ENCODE data around the gene CHST7. TPM values are rescaled to one million over a fixed set of nuclear protein-coding genes. Genes with fewer than 3 reads are reported as not detected.
A peak's percentile ranks its signal among the peaks of the same experiment; 100 is the strongest.
"Not testable (repeated sequence)": the region's sequence is repeated elsewhere in the genome, so short reads cannot be mapped to it uniquely, and the experiment has no call there.

Gene CHST7, protein sequence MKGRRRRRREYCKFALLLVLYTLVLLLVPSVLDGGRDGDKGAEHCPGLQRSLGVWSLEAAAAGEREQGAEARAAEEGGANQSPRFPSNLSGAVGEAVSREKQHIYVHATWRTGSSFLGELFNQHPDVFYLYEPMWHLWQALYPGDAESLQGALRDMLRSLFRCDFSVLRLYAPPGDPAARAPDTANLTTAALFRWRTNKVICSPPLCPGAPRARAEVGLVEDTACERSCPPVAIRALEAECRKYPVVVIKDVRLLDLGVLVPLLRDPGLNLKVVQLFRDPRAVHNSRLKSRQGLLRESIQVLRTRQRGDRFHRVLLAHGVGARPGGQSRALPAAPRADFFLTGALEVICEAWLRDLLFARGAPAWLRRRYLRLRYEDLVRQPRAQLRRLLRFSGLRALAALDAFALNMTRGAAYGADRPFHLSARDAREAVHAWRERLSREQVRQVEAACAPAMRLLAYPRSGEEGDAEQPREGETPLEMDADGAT
- 19.0 and 21.7 TPM in 2 replicates for total RNA-seq (2013; cell fraction: nucleolus; rRNA removed)
- total RNA-seq (2014; rRNA removed) (10.7 and 11.0 TPM in 2 replicates), total RNA-seq (2014; rRNA removed; fragmentation: Illumina TruSeq; extraction: Trizol) (1.8 and 2.0 TPM in 2 replicates), total RNA-seq (2021) (8.9 and 9.3 TPM in 2 replicates), polyA plus RNA-seq (2011; rRNA removed) (3.7 and 4.5 TPM in 2 replicates), polyA plus RNA-seq (2014; fragmentation: Illumina TruSeq; extraction: Trizol) (0.89 and 1.3 TPM in 2 replicates), polyA plus RNA-seq (2014; fragmentation: Nextera tagmentation; extraction: Ambion mirVana) (1 to 10 TPM in 1 of 2 experiments, under 1 TPM in 1; 0.58 to 1.7 TPM), polyA plus RNA-seq (2014; rRNA removed) (6.3 and 9.3 TPM in 2 replicates), polyA plus RNA-seq (2016; fragmentation: Nextera tagmentation; extraction: Ambion mirVana) (1 to 10 TPM; 7.4 to 8.9 TPM), polyA minus RNA-seq (2011; rRNA and poly(A)+ RNA removed) (3.3 and 3.4 TPM in 2 replicates), Bru-seq, nascent RNA (percentile 60 among the genes with signal in this experiment), BruChase-seq, experiment 1, labeled RNA remaining after a 6-hour chase (percentile 58 among the genes with signal in this experiment), BruChase-seq, experiment 2, labeled RNA remaining after a 2-hour chase (percentile 60 among the genes with signal in this experiment)
- 1.9 TPM for polyA plus RNA-seq (2011; ENCODE audit: low read depth)
- polyA plus RNA-seq (2011; cell fraction: cytosol; rRNA removed), result 4.4 and 9.0 TPM in 2 replicates
- polyA plus RNA-seq (2011; cell fraction: nucleus; rRNA removed), result 4.8 and 7.7 TPM in 2 replicates
- polyA plus RNA-seq (2012), result 6.1 and 7.9 TPM in 2 replicates
- 4.3 and 5.1 TPM in 2 replicates for polyA minus RNA-seq (2011; cell fraction: cytosol; rRNA and poly(A)+ RNA removed)
- 8.1 and 15.2 TPM in 2 replicates for polyA minus RNA-seq (2011; cell fraction: nucleus; rRNA and poly(A)+ RNA removed)
- long read RNA-seq, experiment 1, transcript CHST7-201 (2 exons, 2,289 nt), result major isoform, 10 of 10 reads
- long read RNA-seq, experiment 1, partial matches to known transcripts, result 0 of 10 reads
- long read RNA-seq, experiment 1, other reads (novel, unspliced or antisense), result 0 of 10 reads
- long read RNA-seq, experiment 2, transcript CHST7-201 (2 exons, 2,289 nt), result major isoform, 9 of 11 reads
- long read RNA-seq, experiment 2, partial matches to known transcripts, result 1 of 11 reads
- long read RNA-seq, experiment 2, other reads (novel, unspliced or antisense), result 1 of 11 reads

DNA sequence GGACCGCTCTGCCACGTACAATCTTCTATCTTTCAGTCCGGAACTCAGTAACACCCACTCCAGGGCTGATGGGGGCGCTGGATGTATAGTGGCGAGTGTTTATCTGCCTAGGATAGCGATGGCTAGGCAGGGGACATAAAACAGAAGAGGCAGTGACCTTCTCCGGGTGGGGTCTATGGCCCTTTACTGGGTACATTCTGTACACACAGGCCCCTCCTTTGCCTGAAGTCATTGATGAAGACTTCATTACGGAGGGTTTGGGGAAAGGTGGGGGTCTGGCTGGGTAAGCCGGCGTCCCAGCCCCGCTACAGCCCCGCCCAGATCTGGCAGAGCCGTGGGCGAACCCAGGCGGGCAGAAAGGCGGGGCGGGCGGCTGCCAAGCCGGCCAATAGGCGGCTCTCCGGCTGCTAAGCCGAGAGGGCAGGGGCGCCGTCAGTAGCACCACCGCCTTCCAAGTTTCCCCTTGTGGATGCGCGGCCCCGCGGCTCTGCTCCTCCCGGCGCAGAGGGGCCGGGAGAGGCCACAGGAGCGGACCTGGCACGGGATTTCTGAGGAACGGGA lies at the start of gene CHST7:
CHST7 (plus strand) TSS at position 435 of the 561 bp plus-strand sequence. CDS start 167 bp downstream, outside the sequence.
- Histone ChIP-seq H3K27ac (ENCODE audit: control insufficient read depth, insufficient read depth) (peak within 1 kb of the TSS; percentile 80), H3K27me3 (replicated peaks in 1 of 2; ENCODE audit: control insufficient read depth in 2 of 2, insufficient read depth in 2 of 2, low read length in 1 of 2) (no peaks in the 10 kb centered on the region), H3K4me2 (ENCODE audit: control insufficient read depth, insufficient read depth) (peak within 1 kb of the TSS; percentile 75), H2AFZ (ENCODE audit: control insufficient read depth, low read depth, low read length) (peak within 1 kb of the TSS; percentile 68), H3K79me2 (ENCODE audit: control insufficient read depth, insufficient read depth, low read length) (peaks cover 38% of the 10 kb centered on the region), H3K9ac (ENCODE audit: control insufficient read depth, insufficient read depth, low read length) (peak within 1 kb of the TSS; percentile 54), H3K4me3 (peak within 1 kb of the TSS; percentile 69), H3K9me3 (replicated peaks; ENCODE audit: control insufficient read depth, insufficient read depth, low read length) (no peaks in the 10 kb centered on the region), H4K20me1 (ENCODE audit: control insufficient read depth, insufficient read depth) (no peaks in the 10 kb centered on the region), H3K36me3 (ENCODE audit: control insufficient read depth in 2 of 2, insufficient read depth in 2 of 2, low read length in 1 of 2) (no peaks in the 10 kb centered on the region), H3K4me1 (ENCODE audit: control insufficient read depth, insufficient read depth, low read length) (peaks cover 26% of the 10 kb centered on the region)
- no TSS peak for BruUV-seq (replicated peaks)
- CTCF ChIA-PET, result interaction anchor here (0.6 to 2.5 kb wide), 8 partner anchors 10 to 69 kb away, joined by 3 to 30 read pairs (median 6); no protein-coding TSS in a partner anchor
- 17% methylated on average over 35 of the region's 35 CpGs for WGBS (ENCODE audit: insufficient coverage, insufficient replicate concordance, low lambda C conversion rate, missing lambda C conversion rate)
- DNase-seq (ENCODE audit: low read depth, low spot score) (no peak), ATAC-seq (peak; percentile 65), FAIRE-seq (no peak)
- SMC1A ChIA-PET (ENCODE audit: uncharacterized antibody, unreplicated experiment), result interaction anchor here (0.8 to 2.7 kb wide), 12 partner anchors 10 to 125 kb away, joined by 3 to 34 read pairs (median 6); no protein-coding TSS in a partner anchor
- RAD21 ChIA-PET (ENCODE audit: unreplicated experiment), result interaction anchor here (1.0 to 2.5 kb wide), 10 partner anchors 9 to 223 kb away, joined by 3 to 43 read pairs (median 8); no protein-coding TSS in a partner anchor
- POLR2A ChIA-PET, result interaction anchor here (0.7 to 3.5 kb wide), 2 partner anchors 11 to 126 kb away, joined by 3 to 15 read pairs; no protein-coding TSS in a partner anchor
- TF ChIP-seq RAD21 (IDR thresholded peaks at IDR 0.05; ENCODE audit: insufficient read depth, low read depth, low read length), result peak; percentile 38
- TF ChIP-seq, protein P1, sequence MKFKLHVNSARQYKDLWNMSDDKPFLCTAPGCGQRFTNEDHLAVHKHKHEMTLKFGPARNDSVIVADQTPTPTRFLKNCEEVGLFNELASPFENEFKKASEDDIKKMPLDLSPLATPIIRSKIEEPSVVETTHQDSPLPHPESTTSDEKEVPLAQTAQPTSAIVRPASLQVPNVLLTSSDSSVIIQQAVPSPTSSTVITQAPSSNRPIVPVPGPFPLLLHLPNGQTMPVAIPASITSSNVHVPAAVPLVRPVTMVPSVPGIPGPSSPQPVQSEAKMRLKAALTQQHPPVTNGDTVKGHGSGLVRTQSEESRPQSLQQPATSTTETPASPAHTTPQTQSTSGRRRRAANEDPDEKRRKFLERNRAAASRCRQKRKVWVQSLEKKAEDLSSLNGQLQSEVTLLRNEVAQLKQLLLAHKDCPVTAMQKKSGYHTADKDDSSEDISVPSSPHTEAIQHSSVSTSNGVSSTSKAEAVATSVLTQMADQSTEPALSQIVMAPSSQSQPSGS (IDR thresholded peaks at IDR 0.05; ENCODE audit: low read length), result no peak
- TF ChIP-seq YY1 (IDR thresholded peaks at IDR 0.05; ENCODE audit: low read depth, low read length), result 0 out of 2 replicates have a peak, but pooled peaks have one; percentile 3
- TF ChIP-seq CTCF (IDR thresholded peaks at IDR 0.05 in 2 of 3, conservative IDR thresholded peaks at IDR 0.05 in 1 of 3; ENCODE audit: control insufficient read depth in 2 of 3, extremely low read depth in 1 of 3, insufficient read depth in 1 of 3, low read depth in 3 of 3, low read length in 3 of 3), result peak in 2 of 3 experiments; percentile 25 to 42; a peak in 3 of 6 replicates
- intact Hi-C loops (cut with micrococcal nuclease; ENCODE audit: unreplicated experiment) (loop anchor here (5.0 kb wide), 1 partner anchor 139 kb away; no protein-coding TSS in a partner anchor), in situ Hi-C loops (cut with MboI) (no loop called here)

DNA sequence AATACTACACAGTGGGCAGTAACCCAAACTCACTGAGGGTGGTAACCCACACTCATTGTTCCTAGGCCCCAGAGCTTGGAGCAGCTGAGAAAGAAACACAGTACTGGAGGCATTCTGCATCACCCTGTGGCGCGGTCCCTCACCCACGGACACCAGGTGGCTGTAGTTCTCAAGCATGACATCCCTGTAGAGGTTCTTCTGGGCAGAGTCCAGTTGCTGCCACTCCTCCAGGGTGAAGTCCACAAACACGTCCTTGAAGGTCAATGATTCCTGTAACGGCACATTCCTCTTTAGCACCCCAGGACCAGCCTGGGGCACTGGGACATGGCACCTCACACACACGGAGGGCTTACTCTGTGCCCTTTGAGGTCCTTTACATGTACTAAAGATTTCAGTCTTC lies 44.9 kb upstream of the CHST7 start:
- H3K4me2 ChIP-seq (ENCODE audit: control insufficient read depth, insufficient read depth); H3K36me3 ChIP-seq (ENCODE audit: control insufficient read depth in 2 of 2, insufficient read depth in 2 of 2, low read length in 1 of 2); BruUV-seq (replicated peaks); H3K27me3 ChIP-seq (replicated peaks in 1 of 2; ENCODE audit: control insufficient read depth in 2 of 2, insufficient read depth in 2 of 2, low read length in 1 of 2); SMC1A ChIA-PET (ENCODE audit: uncharacterized antibody, unreplicated experiment); H3K27ac ChIP-seq (ENCODE audit: control insufficient read depth, insufficient read depth); H3K9me3 ChIP-seq (replicated peaks; ENCODE audit: control insufficient read depth, insufficient read depth, low read length); H3K4me3 ChIP-seq; H2AFZ ChIP-seq (ENCODE audit: control insufficient read depth, low read depth, low read length); DNase-seq (ENCODE audit: low read depth, low spot score); POLR2A ChIA-PET; H3K4me1 ChIP-seq (ENCODE audit: control insufficient read depth, insufficient read depth, low read length); in situ Hi-C loops (cut with MboI); H3K9ac ChIP-seq (ENCODE audit: control insufficient read depth, insufficient read depth, low read length); H3K79me2 ChIP-seq (ENCODE audit: control insufficient read depth, insufficient read depth, low read length); H4K20me1 ChIP-seq (ENCODE audit: control insufficient read depth, insufficient read depth); CTCF ChIA-PET; ATAC-seq; RAD21 ChIA-PET (ENCODE audit: unreplicated experiment); intact Hi-C loops (cut with micrococcal nuclease; ENCODE audit: unreplicated experiment): not testable (repeated sequence)
- peak; percentile 31 for FAIRE-seq
- 68% methylated on average over 6 of the region's 6 CpGs for whole genome bisulfite sequencing (ENCODE audit: insufficient coverage, insufficient replicate concordance, low lambda C conversion rate, missing lambda C conversion rate)

Measured in GM12878 (cell line).